Activated T-cell treated with anti-CD3 and anti-CD28 coated beads for 1 hour (primary cell): Measurements from ENCODE around the gene VPS35.

ENCODE experiments used
- DNase-seq: peaks from one replicate; pipeline ENCODE4 v3.0.0-alpha.2; 2020; ENCODE audit warnings: low read depth

VPS35 gene

GRCh38 chr16:46612121-46612520 is 76.9 kb downstream of the VPS35 start:
- DNase-seq, result no peak

- no peak for DNase-seq
Observed at GRCh38 chr16:46607529-46607928, 81.4 kb downstream of the VPS35 start.

- no peak for DNase-seq
Observed at GRCh38 chr16:46606231-46606630, 82.7 kb downstream of the VPS35 start.
